B cell (primary cell): ENCODE data around the gene DPP10.

Experiments
- CTCF ChIP-seq: fragments of 200-600 bp; IDR thresholded peaks from one replicate; pipeline ENCODE4 v1.8.0; 2022; ENCODE audit warnings: antibody characterized with exemption, mild to moderate bottlenecking
- EZH2 ChIP-seq: IDR thresholded peaks from 2 replicates; pipeline ENCODE4 v1.6.1; 2012; ENCODE audit warnings: borderline replicate concordance, low read depth, mild to moderate bottlenecking, moderate library complexity, low read length; ENCODE audit not compliant: insufficient read depth, poor library complexity, severe bottlenecking

DNA sequence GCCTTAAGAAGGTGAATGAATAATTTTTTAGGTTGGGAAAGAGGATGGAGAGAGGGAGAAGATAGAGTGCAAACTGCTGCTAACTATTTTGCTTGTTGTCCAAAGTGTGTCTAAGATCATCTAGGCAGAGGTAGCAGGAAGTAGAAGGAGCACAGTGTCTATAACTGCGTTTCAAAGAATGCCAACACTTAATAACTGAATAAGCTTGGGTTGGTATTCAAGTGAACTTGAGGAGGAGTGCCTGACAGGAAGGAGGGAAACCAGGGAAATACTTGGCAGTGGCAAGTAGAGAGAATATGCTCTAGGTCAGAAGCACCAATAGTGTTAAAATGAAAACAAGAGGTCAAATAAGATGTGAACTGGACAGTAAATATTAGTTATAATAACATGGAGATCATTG, 155.9 kb downstream of the DPP10 start:
- no peak for TF ChIP-seq CTCF
- TF ChIP-seq EZH2, result no peak
